ENCODE results near the gene HOMER2. TPM values are rescaled to one million over a fixed set of nuclear protein-coding genes. Genes with fewer than 3 reads are reported as not detected.

The HOMER2 gene
- total and polyA plus RNA-seq, 2 of the 4 experiments (the other 2 are of a cell fraction): 0.54 to 0.79 TPM

DNA sequence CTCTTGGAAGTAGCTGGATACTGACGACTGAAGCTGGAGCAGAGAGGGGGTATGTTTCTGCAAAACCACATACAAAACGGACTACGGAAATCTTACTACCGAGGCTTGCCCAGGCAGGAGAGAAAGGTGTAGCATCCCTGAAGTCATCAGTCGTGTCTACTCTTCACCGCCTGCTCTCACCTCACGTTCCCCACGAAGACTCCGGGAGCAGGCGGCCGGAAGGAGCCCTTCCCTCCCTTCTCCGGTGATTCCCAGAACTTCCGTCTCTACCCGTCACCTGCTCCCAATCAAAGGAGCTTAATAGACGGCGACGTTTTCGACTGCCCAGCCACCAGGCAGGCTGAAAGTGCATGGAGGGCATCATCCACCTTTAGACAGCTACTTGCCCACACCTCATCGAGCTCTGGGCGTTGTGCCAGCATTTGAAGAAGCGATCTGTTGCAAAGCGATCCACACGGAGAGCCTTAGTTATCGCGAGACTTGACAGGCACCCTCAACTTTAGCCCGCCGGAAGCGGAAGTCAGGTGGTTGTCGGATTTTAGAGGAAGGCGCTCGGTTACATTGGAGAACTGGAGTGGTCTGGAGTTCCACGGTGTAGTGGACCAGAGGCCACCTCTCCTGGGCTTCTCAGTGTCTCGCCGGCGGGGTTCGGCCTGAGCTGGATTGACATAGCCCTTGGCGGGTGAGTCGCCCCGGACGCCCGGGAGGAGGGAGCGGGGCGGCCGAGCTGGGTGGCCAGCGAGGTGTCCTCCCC is 33.3 kb upstream of the HOMER2 start, which contains the start of gene RAMAC:
TSS of gene RAMAC (plus strand) at position 523 of the 754 bp plus-strand sequence. CDS start 2,809 bp downstream, outside the sequence.
- Histone ChIP-seq H2BK5ac (ENCODE audit: low read depth, low read length, poor library complexity, severe bottlenecking) (peak within 1 kb of the TSS; percentile 94), H3K18ac (ENCODE audit: low read depth, low read length) (peak within 1 kb of the TSS; percentile 77), H2BK120ac (ENCODE audit: low read depth, low read length) (peak within 1 kb of the TSS; percentile 95), H2AK9ac (replicated peaks; ENCODE audit: low read depth, low read length, poor library complexity) (peak within 1 kb of the TSS; percentile 95), H2AK5ac (ENCODE audit: low read depth, low read length) (peak within 1 kb of the TSS; percentile 73), H4K20me1 (ENCODE audit: insufficient read depth, low read length) (no peaks in the 10 kb centered on the region), H4K91ac (ENCODE audit: insufficient read depth, low read depth, low read length) (peak within 1 kb of the TSS; percentile 96), H3K9ac (ENCODE audit: low read depth, low read length) (peak within 1 kb of the TSS; percentile 97), H3K9me1 (ENCODE audit: insufficient read depth, low read length) (peaks cover 8% of the 10 kb centered on the region), H3K4ac (ENCODE audit: low read depth, low read length) (peak within 1 kb of the TSS; percentile 99), H4K5ac (ENCODE audit: low read depth, low read length) (peak within 1 kb of the TSS; percentile 92), H4K8ac (ENCODE audit: low read depth in 2 of 2, low read length in 2 of 2) (peak within 1 kb of the TSS; percentile 88 to 100), H3K4me2 (ENCODE audit: low read depth, low read length) (peak within 1 kb of the TSS; percentile 87), H3K27me3 (ENCODE audit: control insufficient read depth, insufficient read depth, low read length) (no peaks in the 10 kb centered on the region), H3K79me1 (ENCODE audit: low read depth in 1 of 2, low read length in 2 of 2) (peaks cover 5 to 21% of the 10 kb centered on the region in 2 experiments), H3K14ac (replicated peaks; ENCODE audit: low read depth, low read length) (peak within 1 kb of the TSS; percentile 99), H3K56ac (ENCODE audit: extremely low read depth, insufficient read depth, low read length) (peak within 1 kb of the TSS; percentile 94), H3K4me3 (ENCODE audit: insufficient read depth, low read depth, low read length) (peak within 1 kb of the TSS; percentile 63), H2BK20ac (ENCODE audit: low read depth, low read length) (peak within 1 kb of the TSS; percentile 85; the same call in 1 of the 2 replicates), H3K36me3 (ENCODE audit: control insufficient read depth, insufficient read depth, low read length) (peaks cover 2% of the 10 kb centered on the region; the same call in 1 of the 2 replicates), H2AFZ (replicated peaks; ENCODE audit: low read length, poor library complexity) (peak within 1 kb of the TSS; percentile 100), H2BK15ac (ENCODE audit: low read depth, low read length) (peak within 1 kb of the TSS; percentile 93; the same call in 2 of the 3 replicates), H3K23ac (ENCODE audit: low read depth, low read length) (peak within 1 kb of the TSS; percentile 97), H3K9me3 (ENCODE audit: control insufficient read depth, insufficient read depth, low read length) (no peaks in the 10 kb centered on the region), H3K27ac (ENCODE audit: insufficient read depth, low read length) (peak within 1 kb of the TSS; percentile 85), H3K4me1 (ENCODE audit: control insufficient read depth, insufficient read depth, low read length) (peaks cover 3% of the 10 kb centered on the region; the same call in 1 of the 2 replicates)
- 0% methylated on average over 5 of the region's 45 CpGs; no CpG with 5 or more reads in 1 of the 2 experiments for WGBS, 2 experiments (ENCODE audit: extremely low coverage in 2 of 2, insufficient read length in 1 of 2)
- CTCF ChIA-PET: interaction anchor here (0.8 to 2.1 kb wide), 2 partner anchors 14 to 137 kb away, joined by 3 to 4 read pairs; no protein-coding TSS in a partner anchor
- intact Hi-C loops (cut with micrococcal nuclease) (loop anchor here (5.0 kb wide), 3 partner anchors 139 to 234 kb away; no protein-coding TSS in a partner anchor), dilution Hi-C loops (cut with HindIII; ENCODE audit: low sequenced_read_pairs, unreplicated experiment) (no loop called here), in situ Hi-C loops (cut with MboI; ENCODE audit: low sequenced_read_pairs) (no loop called here)
- POLR2A ChIA-PET (ENCODE audit: unreplicated experiment): interaction anchor here (0.5 to 0.7 kb wide), 3 partner anchors 47 to 236 kb away, joined by 4 to 5 read pairs (median 5); no protein-coding TSS in a partner anchor
- ATAC-seq (ENCODE audit: low read depth) (peak; percentile 97), DNase-seq (peak; percentile 95)
- BruUV-seq (replicated peaks): no TSS peak
- no peak for TF ChIP-seq RFX5 (IDR thresholded peaks at IDR 0.05; ENCODE audit: low read depth, low read length)
- no peak for TF ChIP-seq FOS (IDR thresholded peaks at IDR 0.05; ENCODE audit: low read depth, low read length)
- TF ChIP-seq BHLHE40 (IDR thresholded peaks at IDR 0.05; ENCODE audit: low read depth, low read length): no peak
- peak; percentile 45; the same call in 1 of the 2 replicates for TF ChIP-seq CEBPB (IDR thresholded peaks at IDR 0.05; ENCODE audit: low read depth, low read length)
- no peak for TF ChIP-seq MAFK (IDR thresholded peaks at IDR 0.05; ENCODE audit: low read depth, low read length)
- no peak for TF ChIP-seq NFE2L2 (IDR thresholded peaks at IDR 0.05; ENCODE audit: low read depth, low read length)
- TF ChIP-seq MAZ (IDR thresholded peaks at IDR 0.05; ENCODE audit: borderline replicate concordance, low read depth, low read length): 0 out of 2 replicates have a peak, but pooled peaks have one; percentile 28
- TF ChIP-seq, protein P1, sequence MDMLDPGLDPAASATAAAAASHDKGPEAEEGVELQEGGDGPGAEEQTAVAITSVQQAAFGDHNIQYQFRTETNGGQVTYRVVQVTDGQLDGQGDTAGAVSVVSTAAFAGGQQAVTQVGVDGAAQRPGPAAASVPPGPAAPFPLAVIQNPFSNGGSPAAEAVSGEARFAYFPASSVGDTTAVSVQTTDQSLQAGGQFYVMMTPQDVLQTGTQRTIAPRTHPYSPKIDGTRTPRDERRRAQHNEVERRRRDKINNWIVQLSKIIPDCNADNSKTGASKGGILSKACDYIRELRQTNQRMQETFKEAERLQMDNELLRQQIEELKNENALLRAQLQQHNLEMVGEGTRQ (IDR thresholded peaks at IDR 0.05; ENCODE audit: low read depth, low read length): peak; percentile 66; the same call in 1 of the 2 replicates
- TF ChIP-seq, protein P2, sequence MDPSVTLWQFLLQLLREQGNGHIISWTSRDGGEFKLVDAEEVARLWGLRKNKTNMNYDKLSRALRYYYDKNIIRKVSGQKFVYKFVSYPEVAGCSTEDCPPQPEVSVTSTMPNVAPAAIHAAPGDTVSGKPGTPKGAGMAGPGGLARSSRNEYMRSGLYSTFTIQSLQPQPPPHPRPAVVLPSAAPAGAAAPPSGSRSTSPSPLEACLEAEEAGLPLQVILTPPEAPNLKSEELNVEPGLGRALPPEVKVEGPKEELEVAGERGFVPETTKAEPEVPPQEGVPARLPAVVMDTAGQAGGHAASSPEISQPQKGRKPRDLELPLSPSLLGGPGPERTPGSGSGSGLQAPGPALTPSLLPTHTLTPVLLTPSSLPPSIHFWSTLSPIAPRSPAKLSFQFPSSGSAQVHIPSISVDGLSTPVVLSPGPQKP (IDR thresholded peaks at IDR 0.05; ENCODE audit: borderline replicate concordance, low read depth, low read length): no peak
- no peak; the same call in 1 of the 2 replicates for TF ChIP-seq MXI1 (IDR thresholded peaks at IDR 0.05; ENCODE audit: borderline replicate concordance, low read depth, low read length)
- TF ChIP-seq RCOR1 (IDR thresholded peaks at IDR 0.05; ENCODE audit: insufficient replicate concordance, low read length): no peak
- TF ChIP-seq, protein P3, sequence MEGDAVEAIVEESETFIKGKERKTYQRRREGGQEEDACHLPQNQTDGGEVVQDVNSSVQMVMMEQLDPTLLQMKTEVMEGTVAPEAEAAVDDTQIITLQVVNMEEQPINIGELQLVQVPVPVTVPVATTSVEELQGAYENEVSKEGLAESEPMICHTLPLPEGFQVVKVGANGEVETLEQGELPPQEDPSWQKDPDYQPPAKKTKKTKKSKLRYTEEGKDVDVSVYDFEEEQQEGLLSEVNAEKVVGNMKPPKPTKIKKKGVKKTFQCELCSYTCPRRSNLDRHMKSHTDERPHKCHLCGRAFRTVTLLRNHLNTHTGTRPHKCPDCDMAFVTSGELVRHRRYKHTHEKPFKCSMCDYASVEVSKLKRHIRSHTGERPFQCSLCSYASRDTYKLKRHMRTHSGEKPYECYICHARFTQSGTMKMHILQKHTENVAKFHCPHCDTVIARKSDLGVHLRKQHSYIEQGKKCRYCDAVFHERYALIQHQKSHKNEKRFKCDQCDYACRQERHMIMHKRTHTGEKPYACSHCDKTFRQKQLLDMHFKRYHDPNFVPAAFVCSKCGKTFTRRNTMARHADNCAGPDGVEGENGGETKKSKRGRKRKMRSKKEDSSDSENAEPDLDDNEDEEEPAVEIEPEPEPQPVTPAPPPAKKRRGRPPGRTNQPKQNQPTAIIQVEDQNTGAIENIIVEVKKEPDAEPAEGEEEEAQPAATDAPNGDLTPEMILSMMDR (conservative IDR thresholded peaks at IDR 0.05; ENCODE audit: low read depth, low read length): no peak
- peak; percentile 39; the same call in 1 of the 2 replicates for TF ChIP-seq POLR2A (IDR thresholded peaks at IDR 0.05; ENCODE audit: low read depth, low read length)
